Measurements from ENCODE around the gene ZBTB37. TPM values are rescaled to one million over a fixed set of nuclear protein-coding genes. Genes with fewer than 3 reads are reported as not detected.

ZBTB37 gene
- total RNA-seq, 2 donors from 2014 or later, result 8.8 to 14.3 TPM

- Histone ChIP-seq H3K9me3 (no peaks in the 10 kb centered on the region), H3K27ac (no peak overlapping the region), H3K36me3 (peaks cover 14% of the 10 kb centered on the region), H3K4me3 (no peak overlapping the region), H3K27me3 (replicated peaks; ENCODE audit: insufficient read depth) (no peaks in the 10 kb centered on the region), H3K4me1 (ENCODE audit: control insufficient read depth in 1 of 2, low read depth in 2 of 2) (no peaks in the 10 kb centered on the region)
- DNase-seq (ENCODE audit: low spot score) (no peak), ATAC-seq (ENCODE audit: insufficient number of reproducible peaks, low FRiP score, low read depth) (no peak)
- no peak for TF ChIP-seq CTCF (IDR thresholded peaks at IDR 0.05)
These were observed 16.5 kb downstream of the ZBTB37 start for GRCh38 chr1:173884701-173885100.

- no peak for ATAC-seq (ENCODE audit: insufficient number of reproducible peaks, low FRiP score, low read depth)
These were observed 18.8 kb downstream of the ZBTB37 start for GRCh38 chr1:173886746-173887611.

DNA sequence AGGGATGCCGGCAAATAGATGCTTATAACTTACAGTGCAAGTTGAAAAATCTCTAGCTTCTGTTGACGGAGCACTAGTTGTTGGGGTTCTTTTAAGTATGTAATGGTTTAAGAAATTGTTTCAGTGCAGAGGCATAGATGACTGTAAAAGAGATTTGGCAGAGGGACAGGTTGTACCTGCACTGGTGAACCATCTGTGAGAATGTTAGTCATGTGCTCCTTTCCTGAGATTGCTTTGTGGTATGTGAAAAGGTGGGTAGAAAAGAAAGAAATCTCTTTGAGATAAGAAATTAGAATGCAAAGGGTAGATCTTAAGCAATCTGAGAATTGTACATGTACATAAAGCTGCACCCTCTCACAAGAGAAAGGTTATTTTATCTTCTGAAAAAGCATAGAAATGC is 19.4 kb downstream of the ZBTB37 start:
- TF ChIP-seq CTCF (IDR thresholded peaks at IDR 0.05), result no peak
- H3K4me3 ChIP-seq, result no peak overlapping the region
- H3K27ac ChIP-seq, result no peak overlapping the region
- DNase-seq (ENCODE audit: low spot score) (no peak), ATAC-seq (ENCODE audit: insufficient number of reproducible peaks, low FRiP score, low read depth) (no peak)
- no peaks in the 10 kb centered on the region for H3K27me3 ChIP-seq (replicated peaks; ENCODE audit: insufficient read depth)
- H3K4me1 ChIP-seq (ENCODE audit: control insufficient read depth in 1 of 2, low read depth in 2 of 2), result no peaks in the 10 kb centered on the region
- no peaks in the 10 kb centered on the region for H3K9me3 ChIP-seq
- peaks cover 14% of the 10 kb centered on the region for H3K36me3 ChIP-seq

More at GRCh38 chr1:173886746-173887611, 18.8 kb downstream of the ZBTB37 start:
- Histone ChIP-seq H3K4me3 (no peak overlapping the region), H3K36me3 (peaks cover 14% of the 10 kb centered on the region), H3K27me3 (replicated peaks; ENCODE audit: insufficient read depth) (no peaks in the 10 kb centered on the region), H3K9me3 (no peaks in the 10 kb centered on the region), H3K4me1 (ENCODE audit: control insufficient read depth in 1 of 2, low read depth in 2 of 2) (no peaks in the 10 kb centered on the region), H3K27ac (no peak overlapping the region)
- no peak for DNase-seq (ENCODE audit: low spot score)
- TF ChIP-seq CTCF (IDR thresholded peaks at IDR 0.05), result no peak

DNA sequence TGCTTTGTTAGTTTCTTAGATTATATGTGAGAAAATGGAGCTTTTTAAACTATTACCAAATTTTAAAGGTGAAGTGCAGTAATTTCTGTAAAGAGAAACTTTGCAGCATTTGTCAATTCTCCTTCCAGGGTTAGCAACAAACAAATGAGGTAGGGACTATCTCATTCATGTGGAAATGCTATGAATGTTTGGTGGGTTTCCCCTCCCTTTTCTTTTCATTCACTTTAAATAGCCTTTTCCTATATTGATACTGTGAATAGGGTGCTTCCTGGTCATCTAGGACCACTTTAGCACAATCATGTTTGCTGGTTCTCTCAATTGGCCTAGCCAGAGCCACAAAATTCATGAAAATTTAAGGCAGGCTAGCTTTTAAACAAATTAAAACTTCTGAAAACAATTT is 20.6 kb downstream of the ZBTB37 start:
- TF ChIP-seq CTCF (IDR thresholded peaks at IDR 0.05), result no peak
- Histone ChIP-seq H3K4me3 (no peak overlapping the region), H3K36me3 (peaks cover 14% of the 10 kb centered on the region), H3K9me3 (no peaks in the 10 kb centered on the region), H3K27ac (no peak overlapping the region), H3K27me3 (replicated peaks; ENCODE audit: insufficient read depth) (no peaks in the 10 kb centered on the region), H3K4me1 (ENCODE audit: control insufficient read depth in 1 of 2, low read depth in 2 of 2) (no peaks in the 10 kb centered on the region)
- DNase-seq (ENCODE audit: low spot score) (no peak), ATAC-seq (ENCODE audit: insufficient number of reproducible peaks, low FRiP score, low read depth) (no peak)

DNA sequence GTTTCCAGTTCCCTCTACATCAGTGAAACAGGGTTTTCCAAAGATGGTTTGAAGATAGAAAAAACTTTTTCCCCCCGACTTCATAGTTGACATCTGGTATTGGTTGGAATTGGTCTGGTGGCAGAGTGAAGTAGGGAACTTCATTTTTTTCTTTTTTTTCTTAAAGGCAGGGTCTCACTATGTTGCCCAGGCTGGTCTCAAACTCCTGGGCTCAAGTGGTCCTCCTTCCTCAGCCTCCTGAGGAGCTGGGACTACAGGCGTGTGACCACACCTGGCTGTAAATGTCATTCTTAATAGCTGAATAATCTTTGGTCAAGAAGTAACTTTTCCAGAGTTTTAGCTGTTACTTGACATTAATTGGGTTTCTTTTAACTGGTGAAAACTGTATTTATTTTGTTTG is 21.7 kb downstream of the ZBTB37 start:
- H3K4me1 ChIP-seq (ENCODE audit: control insufficient read depth in 1 of 2, low read depth in 2 of 2), result no peaks in the 10 kb centered on the region
- peaks cover 14% of the 10 kb centered on the region for H3K36me3 ChIP-seq
- H3K27me3 ChIP-seq (replicated peaks; ENCODE audit: insufficient read depth), result no peaks in the 10 kb centered on the region
- ATAC-seq (ENCODE audit: insufficient number of reproducible peaks, low FRiP score, low read depth), result no peak
- DNase-seq (ENCODE audit: low spot score), result no peak
- TF ChIP-seq CTCF (IDR thresholded peaks at IDR 0.05), result no peak
- H3K4me3 ChIP-seq, result no peak overlapping the region
- H3K27ac ChIP-seq, result no peak overlapping the region
- H3K9me3 ChIP-seq, result no peaks in the 10 kb centered on the region

Data from thoracic aorta (tissue), 2 donors.